Measurements from ENCODE around the gene ARHGAP4.

The ARHGAP4 gene

GRCh38 chrX:153925739-153926551 lies at the start of gene ARHGAP4:
Gene ARHGAP4 (minus strand): TSS chrX:153926264. CDS start chrX:153926202, 62 bp downstream.
- no peak for DNase-seq

GRCh38 chrX:153974726-153975286 lies 48.7 kb upstream of the ARHGAP4 start:
- DNase-seq = no peak

GRCh38 chrX:153974003-153974725 lies 48.1 kb upstream of the ARHGAP4 start:
- no peak for DNase-seq

GRCh38 chrX:153973127-153974002 lies 47.3 kb upstream of the ARHGAP4 start:
- DNase-seq = no peak

- peak; percentile 62 for DNase-seq
Observed at GRCh38 chrX:153972368-153973126, 46.5 kb upstream of the ARHGAP4 start, which contains the start of gene TMEM187. Gene TMEM187 (plus strand): TSS chrX:153972754. CDS start chrX:153982063, 9,309 bp downstream.

- DNase-seq = peak; percentile 63
Observed at GRCh38 chrX:153971450-153972367, 45.6 kb upstream of the ARHGAP4 start, which contains the start of gene HCFC1. Gene HCFC1 (minus strand): TSS chrX:153971818. CDS start chrX:153970840, 978 bp downstream.

GRCh38 chrX:153971124-153971449 lies 45.0 kb upstream of the ARHGAP4 start:
- peak; percentile 45 for DNase-seq

GRCh38 chrX:153970357-153971123 lies 44.5 kb upstream of the ARHGAP4 start:
- no peak for DNase-seq

GRCh38 chrX:153969904-153970356 lies 43.9 kb upstream of the ARHGAP4 start:
- DNase-seq = no peak

- DNase-seq = no peak
Observed at GRCh38 chrX:153969125-153969903, 43.2 kb upstream of the ARHGAP4 start.

GRCh38 chrX:153968754-153969124 lies 42.7 kb upstream of the ARHGAP4 start:
- no peak for DNase-seq

GRCh38 chrX:153968255-153968654 lies 42.2 kb upstream of the ARHGAP4 start:
- DNase-seq = no peak

GRCh38 chrX:153967536-153968224 lies 41.6 kb upstream of the ARHGAP4 start:
- no peak for DNase-seq

GRCh38 chrX:153966841-153967535 lies 40.9 kb upstream of the ARHGAP4 start:
- DNase-seq = no peak

GRCh38 chrX:153966283-153966688 lies 40.2 kb upstream of the ARHGAP4 start:
- no peak for DNase-seq

GRCh38 chrX:153965406-153965805 lies 39.3 kb upstream of the ARHGAP4 start:
- DNase-seq = no peak

- DNase-seq = no peak
Observed at GRCh38 chrX:153964105-153964504, 38.0 kb upstream of the ARHGAP4 start.

- no peak for DNase-seq
Observed at GRCh38 chrX:153963546-153963945, 37.5 kb upstream of the ARHGAP4 start.
